Activated naive CD4-positive, alpha-beta T cell treated with anti-CD3 and anti-CD28 coated beads, Interleukin-2, amount 50 U/mL, for 72 hours (primary cell): ENCODE results near the gene PTPN22. TPM values are rescaled to one million over a fixed set of nuclear protein-coding genes. Genes with fewer than 3 reads are reported as not detected.

Experiments
- ATAC-seq, 2 donors: fragments of 150-1000 bp; cut with Tn5 transposase; 2 replicates each; pipeline ENCODE4 v1.10.0; 2021; ENCODE audit warnings: mild to moderate bottlenecking in 2 of 2, moderate library complexity in 2 of 2
- DNase-seq, 2 donors: peaks; one replicate each; pipeline ENCODE4 v3.0.0; 2021 to 2022; ENCODE audit warnings: low spot score in 2 of 2
- H3K27ac Mint-ChIP-seq, 2 donors: one replicate each; pipeline ENCODE4 v1.8.0; 2022; ENCODE audit warnings: mild to moderate bottlenecking in 2 of 2, mixed read lengths in 2 of 2
- H3K36me3 Mint-ChIP-seq, 2 donors: one replicate each; pipeline ENCODE4 v1.8.0; 2022; ENCODE audit warnings: mixed read lengths in 2 of 2
- H3K9me3 Mint-ChIP-seq, 2 donors: one replicate each; pipeline ENCODE4 v1.8.0; 2022; ENCODE audit warnings: mixed read lengths in 2 of 2
- total RNA-seq, 2 donors: library from RNA; stranded (reverse); gene quantifications; one replicate each; pipeline ENCODE4 v1.2.3, GENCODE V29; 2022

Gene PTPN22
- total RNA-seq, 2 donors from 2014 or later, result 54.4 to 55.3 TPM

DNA sequence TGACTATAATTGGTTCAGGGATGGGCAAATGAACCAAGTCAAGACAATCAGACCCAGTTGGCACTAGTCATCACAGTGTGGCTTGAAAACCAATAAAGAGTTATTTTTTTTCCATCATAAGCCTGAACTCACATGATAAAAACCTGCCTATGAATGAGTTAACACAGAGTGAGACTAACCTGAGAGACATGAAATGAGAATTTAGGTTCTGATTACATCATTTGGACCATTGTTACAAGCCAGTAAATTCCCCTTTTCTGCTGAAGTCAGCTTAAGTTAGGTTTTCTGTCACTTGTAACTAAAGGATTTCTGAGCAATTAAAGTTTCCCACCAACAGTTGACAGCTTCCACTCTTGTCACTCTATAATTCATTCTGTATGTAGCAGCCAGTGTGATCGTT is 49.6 kb downstream of the PTPN22 start:
- ATAC-seq (peak in 1 of 2 donors; percentile 54), DNase-seq (no peak)
- Mint-ChIP-seq H3K9me3 (no peaks in the 10 kb centered on the region), H3K36me3 (no peaks in the 10 kb centered on the region), H3K27ac (peak overlapping the region in 1 of 2 donors; percentile 18)

DNA sequence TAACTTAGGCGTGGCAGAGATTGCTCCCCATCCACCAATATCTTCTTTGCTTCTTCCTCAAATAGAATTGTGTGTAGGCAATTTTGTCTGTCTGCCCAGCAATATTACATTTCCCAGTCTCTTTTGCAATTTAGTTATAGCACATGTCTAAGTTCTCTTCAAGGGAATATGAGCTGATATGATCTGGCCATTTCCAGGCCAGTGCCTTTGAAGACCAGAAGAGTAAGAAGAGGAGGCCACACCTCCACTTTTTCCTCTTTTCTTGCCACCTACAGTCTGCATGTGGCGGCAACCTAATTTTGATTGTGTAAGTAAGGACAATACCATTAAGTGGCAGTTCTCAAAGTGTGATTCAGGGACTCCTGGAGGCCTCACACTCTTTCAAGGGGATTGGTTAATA is 52.9 kb downstream of the PTPN22 start:
- Mint-ChIP-seq H3K9me3 (no peaks in the 10 kb centered on the region), H3K36me3 (no peaks in the 10 kb centered on the region), H3K27ac (no peak overlapping the region)
- no peak for DNase-seq
- ATAC-seq, result no peak

DNA sequence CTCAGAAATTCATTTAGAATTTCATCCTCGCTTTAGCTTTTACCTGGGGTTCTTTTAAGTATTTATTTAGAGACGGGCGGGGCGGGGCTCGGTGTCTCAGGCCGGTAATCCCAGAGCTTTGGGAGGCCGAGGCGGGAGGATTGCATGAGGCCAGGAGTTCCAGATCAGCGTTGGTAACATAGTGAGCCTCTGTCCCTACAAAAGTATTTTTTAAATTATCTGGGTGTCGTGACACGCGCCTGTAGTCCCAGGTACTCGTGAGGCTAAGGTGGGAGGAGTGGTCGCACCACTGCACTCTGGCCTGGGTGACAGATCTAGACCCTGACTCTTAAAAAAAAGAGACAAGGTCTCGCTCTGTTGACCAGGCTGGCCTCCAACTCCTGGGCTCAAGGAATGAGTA is 58.3 kb downstream of the PTPN22 start:
- DNase-seq (no peak), ATAC-seq (no peak)
- H3K36me3 Mint-ChIP-seq, result peaks cover 8 to 9% of the 10 kb centered on the region in 2 donors
- peak overlapping the region; percentile 87 to 88 for H3K27ac Mint-ChIP-seq
- H3K9me3 Mint-ChIP-seq, result no peaks in the 10 kb centered on the region

DNA sequence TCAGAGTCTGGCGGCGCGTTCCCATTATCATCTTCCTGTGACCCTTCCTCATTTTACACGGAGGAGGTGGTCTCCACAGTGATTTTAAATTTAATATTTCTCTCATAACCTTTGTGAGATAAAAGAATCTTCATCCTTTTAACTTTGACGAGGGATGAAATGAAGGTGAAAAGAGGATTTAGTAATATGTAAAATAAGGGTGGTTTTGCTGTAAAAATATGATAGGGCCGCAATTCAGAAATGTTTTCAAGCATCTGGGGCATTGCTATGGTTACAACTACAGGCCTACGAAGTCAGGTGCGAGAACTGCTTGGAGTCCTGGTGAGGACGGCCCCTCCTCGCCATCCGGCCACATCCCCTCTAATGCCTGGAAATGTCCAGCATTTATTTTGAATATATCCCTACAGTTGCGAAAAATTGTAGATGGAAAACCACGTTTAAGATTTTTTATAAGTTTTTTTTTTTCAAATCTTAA is 58.8 kb downstream of the PTPN22 start:
- peak overlapping the region; percentile 87 to 88 for H3K27ac Mint-ChIP-seq
- H3K36me3 Mint-ChIP-seq, result peaks cover 8 to 9% of the 10 kb centered on the region in 2 donors
- H3K9me3 Mint-ChIP-seq, result no peaks in the 10 kb centered on the region
- DNase-seq (peak in 1 of 2 donors; percentile 16), ATAC-seq (peak; percentile 8 to 14)

DNA sequence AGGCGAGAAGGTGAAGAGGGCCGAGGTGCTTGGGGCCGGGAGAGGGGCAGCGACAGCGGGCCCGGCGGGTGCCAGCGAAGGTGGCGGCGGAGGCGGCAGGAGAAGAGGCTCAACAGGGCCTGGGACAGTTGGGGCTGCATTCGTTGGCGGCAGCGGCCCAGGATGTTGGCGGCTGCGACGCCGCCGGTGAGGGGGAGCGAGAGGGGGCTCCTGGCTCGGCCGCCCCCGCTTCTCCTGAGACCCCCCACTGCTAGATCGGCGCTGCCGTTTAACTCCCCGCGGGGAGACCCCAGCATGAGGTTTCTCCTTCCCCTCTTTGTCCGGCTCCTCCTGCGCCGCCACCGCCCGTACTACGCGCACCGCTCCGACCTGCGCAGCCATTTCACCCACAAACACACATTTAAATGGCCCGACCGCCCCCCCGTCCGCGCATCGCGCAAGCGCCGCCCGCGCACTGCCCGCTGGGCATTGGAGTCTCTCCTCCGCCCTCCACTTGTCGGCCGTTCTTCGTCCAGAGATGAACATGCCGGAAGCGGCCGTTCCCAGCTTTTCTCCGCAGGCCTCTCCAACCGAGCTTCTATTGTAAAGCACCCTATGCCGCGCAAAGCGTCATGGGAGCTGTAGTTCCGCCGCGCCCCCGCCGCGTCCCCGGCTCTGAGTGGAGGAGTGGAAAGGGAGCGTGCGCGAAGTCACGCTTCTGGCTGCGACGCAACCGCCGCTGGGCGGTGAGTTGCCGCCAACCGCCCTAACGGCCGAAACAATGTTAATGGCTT is 59.4 kb downstream of the PTPN22 start, which contains the start of gene RSBN1:
Gene RSBN1 (minus strand): TSS at position 589 of the 773 bp plus-strand sequence. CDS start 64 bp downstream, at position 525.
- peak within 1 kb of the TSS; percentile 87 to 95 for H3K27ac Mint-ChIP-seq
- no peaks in the 10 kb centered on the region for H3K9me3 Mint-ChIP-seq
- peaks cover 8 to 12% of the 10 kb centered on the region in 2 donors for H3K36me3 Mint-ChIP-seq
- peak; percentile 94 to 99 for DNase-seq
- peak; percentile 89 to 94 for ATAC-seq

DNA sequence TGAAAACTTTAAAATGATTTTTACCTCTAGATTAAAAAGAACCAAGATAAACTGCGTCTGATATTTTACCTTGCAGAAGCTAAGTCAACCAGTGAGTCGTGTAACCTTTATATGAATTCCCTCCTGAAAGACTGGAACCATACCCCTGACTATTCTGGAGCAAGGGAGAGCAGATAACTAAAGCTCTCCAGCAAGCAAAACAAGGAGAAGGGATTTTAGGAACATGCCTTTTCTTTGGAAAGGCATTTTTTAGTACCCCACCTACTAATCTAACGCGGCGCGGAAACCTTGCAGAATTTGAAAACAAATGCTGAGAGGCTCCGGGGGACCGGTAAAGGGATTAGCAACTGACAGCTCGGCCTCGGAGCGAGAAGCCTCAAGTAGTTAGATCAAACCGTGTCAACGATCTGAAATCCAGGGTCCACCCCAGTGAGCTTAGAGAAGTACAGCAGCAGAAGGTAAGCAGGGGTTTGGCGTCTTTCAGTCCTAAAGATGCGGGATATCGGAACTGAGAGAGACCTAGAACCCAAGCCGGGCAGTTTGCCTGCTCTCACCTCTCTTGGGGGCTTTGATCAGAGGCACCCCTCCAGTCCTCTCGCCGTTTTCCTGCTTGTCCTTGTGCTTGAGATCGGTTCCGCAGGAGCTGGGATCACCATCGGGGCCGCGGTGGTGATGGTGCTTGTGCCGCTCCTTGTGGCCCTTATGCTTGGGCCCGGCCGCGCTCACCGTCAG is 60.2 kb downstream of the PTPN22 start:
- Mint-ChIP-seq H3K36me3 (peaks cover 8 to 19% of the 10 kb centered on the region in 2 donors), H3K27ac (peak overlapping the region; percentile 87 to 95), H3K9me3 (no peaks in the 10 kb centered on the region)
- DNase-seq, result peak in 1 of 2 donors; percentile 28
- ATAC-seq, result peak in 1 of 2 donors; percentile 25

DNA sequence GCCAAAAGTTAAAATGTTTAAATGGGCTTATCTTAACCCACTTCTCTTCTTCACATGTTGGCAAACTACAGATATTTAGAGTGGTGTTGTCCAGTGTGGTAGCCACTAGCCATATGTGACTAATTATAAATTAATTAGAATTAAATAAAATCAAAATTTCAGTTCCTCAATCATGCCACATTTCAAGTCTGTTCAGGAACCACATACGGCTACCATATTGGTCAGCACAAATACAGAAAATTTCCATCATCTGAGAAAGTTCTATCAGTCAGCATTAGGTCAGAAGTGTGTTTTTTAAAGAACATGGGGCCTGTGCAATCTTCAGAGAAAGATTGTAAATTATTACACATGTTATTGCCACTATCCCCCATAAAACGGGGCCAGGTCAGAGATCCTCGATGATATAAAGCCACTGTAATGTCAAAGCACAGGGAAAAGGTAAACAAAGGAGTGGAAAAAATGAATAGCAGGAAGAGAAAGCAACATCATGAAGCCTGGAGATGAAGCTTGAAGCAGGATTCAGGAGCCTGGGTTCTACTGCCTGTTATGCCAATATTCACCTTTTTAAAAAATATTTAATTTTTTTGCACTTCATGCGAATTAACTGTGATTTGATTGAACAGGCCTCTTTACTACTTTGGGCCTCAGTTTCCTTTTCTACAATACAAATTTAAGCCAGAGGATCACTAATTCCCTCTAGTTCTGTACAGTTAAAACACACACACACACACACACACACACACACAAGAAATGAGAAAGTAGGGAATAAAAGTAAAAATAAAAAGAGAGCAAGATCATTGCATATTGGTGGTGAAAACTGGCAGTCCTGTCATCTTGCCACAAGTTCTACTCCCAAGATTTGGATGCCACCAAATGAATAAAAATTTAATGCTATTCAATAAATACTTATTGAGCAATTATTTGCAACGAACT is 61.6 kb downstream of the PTPN22 start:
- ATAC-seq, result no peak
- Mint-ChIP-seq H3K36me3 (peaks cover 8 to 33% of the 10 kb centered on the region in 2 donors), H3K27ac (peak overlapping the region; percentile 81 to 87), H3K9me3 (no peaks in the 10 kb centered on the region)
- DNase-seq, result no peak

DNA sequence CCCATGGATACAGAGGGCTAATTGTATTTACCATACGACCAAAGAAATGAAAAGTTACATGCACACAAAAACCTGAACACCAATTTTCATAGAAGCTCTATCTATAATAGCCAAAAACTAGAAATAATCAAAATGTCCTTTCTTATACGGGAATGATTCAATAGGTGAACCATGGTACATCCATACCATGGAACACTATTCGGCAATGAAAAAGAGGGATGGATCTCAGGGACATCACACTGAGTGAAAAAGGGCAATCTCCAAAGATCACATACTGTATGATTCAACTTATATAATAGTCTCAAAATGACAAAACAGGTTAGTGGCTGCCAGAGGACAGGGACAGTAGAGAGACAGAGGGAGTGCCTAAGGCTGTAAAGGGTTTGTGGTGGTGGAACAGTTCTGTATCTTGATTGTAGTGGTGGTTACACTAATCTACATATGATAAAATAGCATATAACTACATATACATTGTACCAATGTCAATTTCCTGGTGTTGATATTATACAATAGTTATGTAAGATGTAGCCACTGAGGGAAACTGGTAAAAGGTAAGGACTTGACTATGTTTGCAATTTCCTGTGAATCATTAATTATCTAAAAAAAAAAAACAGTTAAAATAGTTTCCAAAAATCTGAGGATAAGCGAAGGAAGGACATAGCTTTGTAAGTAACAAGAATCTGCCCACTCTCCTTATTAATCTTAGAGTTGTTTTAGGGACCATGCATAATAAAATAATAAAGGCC is 62.9 kb downstream of the PTPN22 start:
- Mint-ChIP-seq H3K36me3 (peaks cover 8 to 33% of the 10 kb centered on the region in 2 donors), H3K9me3 (no peaks in the 10 kb centered on the region), H3K27ac (peak overlapping the region in 1 of 2 donors; percentile 84)
- no peak for ATAC-seq
- DNase-seq, result no peak

DNA sequence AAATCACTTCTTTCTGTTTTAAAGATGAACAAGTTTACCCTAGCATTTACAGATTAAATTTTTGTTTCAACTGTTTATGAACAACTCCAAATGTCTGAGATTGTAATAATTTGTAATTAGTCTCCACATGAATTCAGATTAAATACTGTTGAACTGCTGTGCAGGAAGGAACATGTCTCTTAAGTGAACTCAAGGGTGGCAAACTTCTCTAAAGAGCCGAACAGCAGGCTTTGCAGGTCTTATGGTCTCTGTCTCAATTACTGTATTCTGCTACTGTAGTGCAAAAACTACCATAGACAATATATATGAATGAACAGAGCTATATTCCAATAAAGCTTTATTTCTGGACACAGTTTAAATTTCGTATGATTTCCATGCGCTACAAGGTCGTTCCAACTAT is 65.9 kb downstream of the PTPN22 start:
- no peak for ATAC-seq
- no peak overlapping the region for H3K27ac Mint-ChIP-seq
- H3K9me3 Mint-ChIP-seq, result no peaks in the 10 kb centered on the region
- no peak for DNase-seq
- peaks cover 0 to 29% of the 10 kb centered on the region in 2 donors for H3K36me3 Mint-ChIP-seq

DNA sequence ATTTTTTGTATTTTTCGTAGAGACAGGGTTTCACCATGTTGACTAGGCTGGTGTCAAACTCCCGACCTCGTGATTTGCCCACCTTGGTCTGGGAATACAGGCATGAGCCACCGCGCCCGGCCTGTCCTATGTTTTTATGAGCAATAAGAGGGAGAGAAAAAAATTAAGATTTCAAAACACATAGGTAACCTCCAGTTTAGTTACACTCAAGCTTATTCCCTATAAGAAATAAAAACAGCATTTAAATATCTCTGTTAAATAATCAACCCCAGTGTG is 66.3 kb downstream of the PTPN22 start:
- H3K36me3 Mint-ChIP-seq, result peaks cover 0 to 29% of the 10 kb centered on the region in 2 donors
- no peak overlapping the region for H3K27ac Mint-ChIP-seq

DNA sequence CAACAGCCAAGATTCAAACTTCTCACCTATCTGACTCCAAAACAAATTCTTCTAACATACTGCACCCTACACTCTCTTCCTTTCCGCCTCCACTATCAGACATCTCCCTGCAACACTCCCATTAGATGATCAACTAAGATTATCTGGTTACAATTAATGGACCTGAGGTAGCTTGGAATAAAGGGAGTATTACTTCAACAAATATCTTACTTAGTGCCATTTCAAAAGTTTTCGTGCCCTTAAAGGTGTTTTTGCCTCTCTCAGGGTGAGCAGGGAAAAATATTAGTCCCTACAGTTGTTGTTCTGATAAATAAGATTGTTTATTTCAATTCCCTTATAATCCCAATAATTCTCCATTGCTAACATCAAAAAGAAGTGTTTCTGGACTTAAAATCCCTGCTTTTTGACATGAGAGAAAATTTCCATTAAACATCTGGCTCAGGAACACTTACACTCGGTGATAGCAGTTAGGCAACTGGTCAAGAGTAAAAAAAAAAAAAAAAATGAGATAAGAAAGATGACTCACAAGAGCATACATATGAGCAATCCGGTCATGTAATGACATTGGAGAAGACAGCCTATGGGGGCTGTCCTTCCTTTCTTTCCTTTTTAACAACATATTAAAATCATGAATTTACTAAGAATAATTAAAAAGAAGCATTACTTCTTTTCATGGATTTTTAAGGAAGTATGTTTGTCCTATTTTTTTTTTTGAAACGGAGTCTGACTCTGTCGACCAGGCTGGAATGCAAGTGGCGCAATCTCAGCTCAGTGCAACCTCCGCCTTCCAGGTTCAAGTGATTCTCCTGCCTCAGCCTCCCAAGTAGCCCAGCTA is 66.9 kb downstream of the PTPN22 start:
- Mint-ChIP-seq H3K9me3 (no peaks in the 10 kb centered on the region), H3K36me3 (peaks cover 0 to 29% of the 10 kb centered on the region in 2 donors), H3K27ac (peak overlapping the region in 1 of 2 donors; percentile 77)
- ATAC-seq (peak; percentile 29 to 66), DNase-seq (no peak)

More for the DNA sequence above, 66.3 kb downstream of the PTPN22 start:
- H3K9me3 Mint-ChIP-seq, result no peaks in the 10 kb centered on the region
- ATAC-seq (no peak), DNase-seq (no peak)

DNA sequence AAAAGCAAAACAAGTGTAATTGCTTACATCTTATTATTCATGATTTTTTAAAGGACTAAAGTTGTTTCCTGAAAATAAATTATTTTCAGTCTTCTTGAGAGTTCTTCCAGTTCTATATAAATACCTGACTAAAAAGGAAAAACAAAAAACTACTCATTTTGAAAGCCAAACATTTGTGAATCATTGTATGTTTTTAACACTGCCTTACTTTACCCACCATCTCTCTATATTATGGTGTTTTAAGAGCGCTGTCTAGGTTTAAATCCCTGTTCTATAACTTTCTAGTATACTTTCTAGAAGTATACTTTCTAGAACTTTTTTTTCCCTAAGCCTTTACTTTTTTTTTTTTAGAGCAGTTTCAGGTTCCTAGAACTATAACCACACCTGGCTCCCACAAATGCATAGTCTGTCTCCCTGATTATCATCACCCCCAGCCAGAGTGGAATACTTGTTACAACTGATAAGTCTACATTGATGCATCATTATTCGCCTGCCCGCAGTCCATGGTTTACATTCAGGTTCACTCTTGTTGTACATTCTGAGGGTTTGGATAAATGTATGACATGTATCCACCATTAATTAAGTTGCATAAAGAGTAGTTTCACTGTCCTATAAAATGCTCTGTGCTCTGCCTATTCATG is 69.0 kb downstream of the PTPN22 start:
- peak overlapping the region in 1 of 2 donors; percentile 72 for H3K27ac Mint-ChIP-seq
- ATAC-seq (peak; percentile 73 to 93), DNase-seq (peak in 1 of 2 donors; percentile 18)
- H3K36me3 Mint-ChIP-seq, result peaks cover 0 to 34% of the 10 kb centered on the region in 2 donors
- no peaks in the 10 kb centered on the region for H3K9me3 Mint-ChIP-seq

DNA sequence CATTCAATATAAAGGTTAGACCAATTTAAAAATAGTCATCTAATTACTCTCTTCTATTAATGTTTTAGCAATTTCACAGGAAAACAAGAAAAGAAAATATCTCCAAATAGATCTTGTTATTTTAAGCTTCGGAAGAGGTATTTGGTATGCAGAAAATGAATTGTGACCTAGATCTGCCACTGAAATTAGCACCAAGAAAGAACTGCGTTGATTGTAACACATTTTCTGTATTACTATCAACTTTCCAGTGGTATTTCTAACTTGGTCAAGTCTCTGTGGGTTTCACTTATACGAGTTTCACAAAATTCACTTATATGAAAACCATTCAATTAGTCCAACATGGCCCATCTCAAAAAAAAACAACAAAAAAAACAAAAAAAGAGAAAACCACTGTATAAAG is 71.0 kb downstream of the PTPN22 start:
- Mint-ChIP-seq H3K27ac (no peak overlapping the region), H3K9me3 (no peaks in the 10 kb centered on the region), H3K36me3 (peaks cover 0 to 19% of the 10 kb centered on the region in 2 donors)
- ATAC-seq (no peak), DNase-seq (no peak)

DNA sequence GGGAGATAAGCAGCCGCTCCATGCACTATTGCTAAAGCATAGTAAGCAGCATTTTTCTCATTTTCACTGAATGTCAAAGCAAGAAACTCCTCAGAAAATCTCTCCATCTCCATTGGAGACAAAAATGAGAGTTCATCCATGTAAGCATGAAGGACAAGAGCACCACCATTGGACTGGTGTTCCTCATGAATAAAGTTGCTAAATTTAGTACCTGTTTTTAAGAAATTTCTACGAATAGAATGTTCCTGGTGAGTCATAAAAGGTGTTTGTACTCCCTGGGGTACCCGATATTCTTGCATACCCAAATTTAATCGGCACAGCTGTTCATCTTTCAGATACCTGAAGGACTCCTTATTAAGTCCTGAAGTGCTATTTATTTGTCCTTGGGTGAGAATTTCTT is 74.0 kb downstream of the PTPN22 start:
- ATAC-seq (no peak), DNase-seq (no peak)
- Mint-ChIP-seq H3K27ac (no peak overlapping the region), H3K9me3 (peaks cover 0 to 6% of the 10 kb centered on the region in 2 donors), H3K36me3 (peaks cover 0 to 20% of the 10 kb centered on the region in 2 donors)
